Endothelial cell of umbilical vein (primary cell): ENCODE measurements around the gene CYP26A1.

Experiments used
- POLR2A ChIP-seq: IDR thresholded peaks from 2 replicates; pipeline ENCODE4 v1.6.1; 2012; ENCODE audit warnings: low read depth, mild to moderate bottlenecking, control low read depth, low read length
- TF ChIP-seq, protein P1 (sequence below): IDR thresholded peaks from 2 replicates; pipeline ENCODE4 v1.6.1; 2011; ENCODE audit not compliant: insufficient read depth, insufficient read length

DNA sequence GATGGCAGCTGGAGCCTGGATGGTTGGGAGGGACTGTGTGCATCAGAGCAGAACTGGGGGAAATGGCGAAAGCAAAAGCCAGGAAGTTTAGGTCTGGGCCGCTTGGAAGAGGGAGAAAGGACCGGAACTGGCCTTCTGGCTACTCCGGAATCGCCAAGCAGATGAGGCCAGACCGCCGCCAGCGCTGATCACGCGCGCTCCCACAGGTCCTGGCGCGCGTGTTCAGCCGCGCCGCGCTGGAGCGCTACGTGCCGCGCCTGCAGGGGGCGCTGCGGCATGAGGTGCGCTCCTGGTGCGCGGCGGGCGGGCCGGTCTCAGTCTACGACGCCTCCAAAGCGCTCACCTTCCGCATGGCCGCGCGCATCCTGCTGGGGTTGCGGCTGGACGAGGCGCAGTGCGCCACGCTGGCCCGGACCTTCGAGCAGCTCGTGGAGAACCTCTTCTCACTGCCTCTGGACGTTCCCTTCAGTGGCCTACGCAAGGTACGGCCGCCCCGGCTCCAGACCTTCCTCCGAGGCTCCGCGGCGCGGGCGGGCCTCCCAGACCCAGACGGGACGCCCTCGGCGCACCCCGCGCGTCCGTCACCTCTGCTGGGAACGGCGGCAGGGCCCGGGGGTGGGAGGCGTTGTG lies 11.1 kb upstream of the CYP26A1 start:
- TF ChIP-seq, protein P1, sequence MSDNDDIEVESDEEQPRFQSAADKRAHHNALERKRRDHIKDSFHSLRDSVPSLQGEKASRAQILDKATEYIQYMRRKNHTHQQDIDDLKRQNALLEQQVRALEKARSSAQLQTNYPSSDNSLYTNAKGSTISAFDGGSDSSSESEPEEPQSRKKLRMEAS: no peak
- TF ChIP-seq POLR2A: no peak
